ENCODE data around the gene RCAN1. TPM values are rescaled to one million over a fixed set of nuclear protein-coding genes. Genes with fewer than 3 reads are reported as not detected.
"Not testable (repeated sequence)": the region's sequence is repeated elsewhere in the genome, so short reads cannot be mapped to it uniquely, and the experiment has no call there.

RCAN1 gene
- total RNA-seq, 1 experiment from 2014 or later, result 5.6 TPM

DNA sequence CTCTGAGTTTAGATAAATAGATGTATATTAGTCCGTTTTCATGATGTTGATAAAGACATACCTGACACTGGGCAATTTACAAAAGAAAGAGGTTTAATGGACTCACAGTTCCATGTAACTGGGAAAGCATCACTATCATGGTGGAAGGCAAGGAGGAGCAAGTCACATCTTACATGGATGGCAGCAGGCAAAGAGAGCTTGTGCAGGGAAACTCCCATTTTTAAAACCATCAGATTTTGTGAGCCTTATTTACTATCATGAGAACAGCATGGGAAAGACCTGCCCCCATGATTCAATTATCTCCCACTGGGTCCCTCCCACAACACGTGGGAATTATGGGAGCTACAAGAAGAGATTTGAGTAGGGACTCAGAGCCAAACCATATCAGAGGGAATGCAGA is 60.2 kb downstream of the RCAN1 start:
- DNase-seq (ENCODE audit: low read depth); in situ Hi-C loops (cut with HindIII; ENCODE audit: low pct_unique_long_range_greater_than_20kb, low sequenced_read_pairs): not testable (repeated sequence)

DNA sequence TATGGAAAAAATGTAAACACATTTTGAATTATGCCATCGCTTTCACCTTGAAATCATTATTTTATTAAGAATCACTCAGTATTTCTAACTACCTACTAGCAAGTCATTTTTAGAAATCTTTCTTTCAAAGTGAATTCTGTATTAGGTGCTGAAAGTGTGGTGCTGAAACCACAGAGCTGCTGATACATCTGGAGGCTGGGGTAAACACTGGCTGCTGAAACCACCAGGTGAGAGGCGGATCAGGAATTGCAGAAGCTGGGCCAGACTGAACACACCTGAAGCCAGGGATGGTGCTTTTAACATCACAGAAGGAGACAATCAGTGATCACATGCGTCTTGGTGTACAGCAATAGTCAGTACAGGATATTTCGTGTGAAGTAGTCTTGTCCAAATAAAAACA is 60.7 kb downstream of the RCAN1 start:
- DNase-seq (ENCODE audit: low read depth), result no peak
- in situ Hi-C loops (cut with HindIII; ENCODE audit: low pct_unique_long_range_greater_than_20kb, low sequenced_read_pairs), result no loop called here

- in situ Hi-C loops (cut with HindIII; ENCODE audit: low pct_unique_long_range_greater_than_20kb, low sequenced_read_pairs), result no loop called here
- no peak for DNase-seq (ENCODE audit: low read depth)
These were observed 61.6 kb downstream of the RCAN1 start for GRCh38 chr21:34553151-34553952.

DNA sequence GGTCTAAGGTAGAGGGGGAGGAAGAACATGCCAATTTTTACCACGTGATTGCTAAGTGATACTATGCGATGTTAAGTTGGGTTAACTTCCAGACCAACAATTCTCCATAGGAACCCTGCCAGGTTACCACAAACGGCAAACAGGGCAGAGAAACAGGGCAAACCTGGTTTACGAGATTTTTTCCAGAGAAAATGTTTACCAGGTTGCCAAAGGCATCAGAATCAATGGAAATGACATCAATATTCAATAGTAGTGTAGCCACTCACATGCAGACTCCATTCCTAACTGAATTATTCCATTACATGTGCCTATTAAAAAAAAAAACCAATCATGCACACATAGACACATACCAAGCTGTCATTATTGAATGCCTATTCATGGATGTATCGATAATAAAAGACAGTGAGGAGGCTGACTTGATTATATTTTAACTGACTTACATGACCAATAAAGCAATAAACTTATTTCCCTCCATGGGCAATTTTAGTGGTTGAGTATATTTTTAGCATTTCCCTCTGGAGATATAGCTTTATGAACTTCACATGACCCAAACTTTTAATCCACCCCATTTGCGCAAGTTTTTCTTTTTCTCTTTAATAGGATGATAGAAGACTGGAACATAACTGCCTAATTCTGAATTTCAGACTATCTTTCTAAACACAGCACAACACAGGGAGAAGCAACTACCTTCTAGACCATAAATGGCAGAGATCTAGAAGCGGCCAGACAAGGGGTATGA is 62.4 kb downstream of the RCAN1 start:
- in situ Hi-C loops (cut with HindIII; ENCODE audit: low pct_unique_long_range_greater_than_20kb, low sequenced_read_pairs), result no loop called here
- no peak for DNase-seq (ENCODE audit: low read depth)

- in situ Hi-C loops (cut with HindIII; ENCODE audit: low pct_unique_long_range_greater_than_20kb, low sequenced_read_pairs), result no loop called here
- DNase-seq (ENCODE audit: low read depth), result no peak
These were observed 64.6 kb downstream of the RCAN1 start for GRCh38 chr21:34550182-34550799.

DNA sequence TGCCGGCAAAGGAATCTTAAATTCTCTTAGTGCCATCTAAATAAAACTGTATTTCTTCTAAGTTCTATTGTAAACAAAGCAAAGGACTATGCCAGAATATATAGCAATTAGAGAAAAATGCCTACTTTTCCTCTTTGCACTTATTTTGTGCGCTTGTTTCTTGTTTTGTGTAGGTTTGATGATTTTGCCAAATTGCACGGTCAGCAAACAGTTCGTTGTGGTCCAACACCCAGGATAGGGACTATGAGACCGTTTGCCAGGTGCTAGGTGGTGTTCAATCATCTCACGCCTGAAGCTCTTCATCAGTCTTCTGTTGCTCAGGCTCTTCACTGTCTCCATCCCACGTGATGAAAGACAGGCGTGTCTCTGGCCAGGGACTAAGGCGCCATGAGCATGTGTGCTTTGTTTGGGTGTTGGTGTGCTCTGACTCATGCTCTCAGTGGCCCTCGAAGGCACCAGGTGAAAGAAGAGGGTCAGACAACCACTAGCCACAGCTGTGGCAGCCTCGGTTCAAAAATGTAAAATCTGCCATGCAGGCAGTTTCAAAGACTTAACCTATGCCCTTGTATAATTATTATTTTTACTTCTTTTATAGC is 66.0 kb downstream of the RCAN1 start:
- no peak for DNase-seq (ENCODE audit: low read depth)
- in situ Hi-C loops (cut with HindIII; ENCODE audit: low pct_unique_long_range_greater_than_20kb, low sequenced_read_pairs), result no loop called here

DNA sequence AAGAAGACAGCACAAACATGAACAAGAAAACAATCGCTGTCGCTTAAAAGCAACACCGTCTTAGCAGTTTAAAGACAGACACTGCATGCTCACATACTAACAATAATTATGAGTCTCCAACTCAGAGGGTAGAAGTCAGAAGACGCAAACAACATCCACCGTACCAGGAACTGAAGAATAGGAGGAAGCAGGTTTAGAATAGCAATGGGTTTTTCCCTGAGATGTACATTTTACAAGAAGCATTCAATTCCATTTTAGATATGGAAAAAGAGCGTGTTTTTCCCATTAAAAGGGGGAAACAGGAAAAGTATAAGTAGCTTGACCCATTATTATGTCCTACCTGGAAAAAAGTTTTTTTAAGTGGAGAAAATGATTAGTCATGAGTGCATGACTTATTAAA is 68.4 kb downstream of the RCAN1 start:
- no peak for DNase-seq (ENCODE audit: low read depth)
- in situ Hi-C loops (cut with HindIII; ENCODE audit: low pct_unique_long_range_greater_than_20kb, low sequenced_read_pairs), result no loop called here

DNA sequence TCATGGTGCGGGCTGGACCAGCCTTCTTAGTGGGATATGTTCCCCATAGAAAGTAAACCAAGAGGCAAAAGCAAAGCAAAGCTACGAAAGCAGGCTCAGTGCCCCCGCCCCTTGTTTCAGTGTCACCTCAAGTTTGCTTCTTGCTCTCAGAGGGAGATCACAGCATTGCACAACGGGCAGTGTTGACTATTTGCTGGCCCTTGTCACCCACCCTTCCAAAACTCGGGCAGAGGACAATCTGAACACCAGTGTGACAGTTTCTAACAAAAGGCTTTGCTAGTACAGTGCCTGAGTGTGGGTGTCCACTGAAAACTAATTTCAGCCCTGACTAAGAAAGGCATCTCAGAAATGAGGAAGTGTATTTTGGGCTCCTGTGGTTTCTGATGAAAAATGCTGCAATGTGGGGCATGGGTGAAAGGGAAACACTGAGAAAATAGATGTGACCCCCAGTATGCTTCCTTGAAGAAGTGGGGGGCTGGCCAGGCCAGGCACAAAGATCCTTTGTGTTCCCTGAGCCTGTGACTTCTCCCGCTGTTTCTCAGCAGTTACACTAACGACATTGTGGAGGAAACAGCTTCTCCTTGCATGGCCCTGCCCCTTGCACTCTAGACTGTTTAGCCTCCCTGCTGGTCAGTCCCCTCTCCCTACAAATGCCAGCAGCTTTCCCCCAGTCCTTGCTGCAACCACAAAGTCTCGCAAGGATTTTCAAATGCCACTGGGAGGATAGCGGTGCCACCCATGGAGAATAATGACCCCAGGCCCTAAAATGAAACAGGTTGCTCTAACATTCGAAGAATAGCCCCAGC is 69.6 kb downstream of the RCAN1 start:
- in situ Hi-C loops (cut with HindIII; ENCODE audit: low pct_unique_long_range_greater_than_20kb, low sequenced_read_pairs), result no loop called here
- DNase-seq (ENCODE audit: low read depth), result peak; percentile 16

- in situ Hi-C loops (cut with HindIII; ENCODE audit: low pct_unique_long_range_greater_than_20kb, low sequenced_read_pairs), result no loop called here
- peak; percentile 46 for DNase-seq (ENCODE audit: low read depth)
These were observed 70.8 kb downstream of the RCAN1 start for GRCh38 chr21:34544032-34544496.

DNA sequence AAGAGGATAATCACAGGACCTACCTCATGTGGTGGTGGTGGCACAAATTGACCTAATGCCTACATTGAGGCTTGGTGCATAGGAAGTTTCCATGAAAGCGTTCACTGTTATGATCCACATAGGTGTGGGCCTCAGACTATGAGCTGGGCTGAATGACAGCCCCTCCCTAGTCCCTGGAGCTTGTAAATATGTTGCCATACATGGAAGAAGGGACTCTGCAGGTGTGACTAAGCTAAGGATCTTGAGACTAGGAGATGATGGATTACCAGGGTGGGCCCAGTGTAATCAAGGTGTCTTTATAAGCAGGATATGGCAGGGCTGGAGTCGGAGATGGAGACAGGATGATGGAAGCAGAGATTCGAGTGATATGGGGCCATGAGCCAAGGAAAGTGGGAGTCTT is 71.9 kb downstream of the RCAN1 start:
- DNase-seq (ENCODE audit: low read depth), result no peak
- in situ Hi-C loops (cut with HindIII; ENCODE audit: low pct_unique_long_range_greater_than_20kb, low sequenced_read_pairs), result no loop called here

GRCh38 chr21:34540206-34540605 is 74.7 kb downstream of the RCAN1 start:
- in situ Hi-C loops (cut with HindIII; ENCODE audit: low pct_unique_long_range_greater_than_20kb, low sequenced_read_pairs), result no loop called here
- DNase-seq (ENCODE audit: low read depth), result no peak

DNA sequence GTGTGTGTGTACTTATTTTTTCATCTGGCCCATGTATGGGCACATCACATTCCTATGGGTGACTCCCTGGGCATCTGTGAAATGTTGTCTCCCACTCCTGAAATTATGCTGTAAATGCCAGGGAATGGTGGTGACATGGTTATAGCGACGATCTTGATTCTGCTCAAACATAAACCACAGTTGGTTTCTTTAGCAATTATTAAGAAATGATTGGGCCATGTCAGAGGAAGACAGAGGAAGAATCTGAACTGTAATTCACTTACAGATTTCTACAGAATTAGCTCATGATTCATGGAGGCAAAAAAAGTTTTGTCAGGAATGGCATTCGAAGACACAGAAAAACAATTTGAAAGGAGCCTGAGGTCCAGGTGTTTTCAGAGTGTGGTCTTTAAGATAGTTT is 77.1 kb downstream of the RCAN1 start:
- no peak for DNase-seq (ENCODE audit: low read depth)
- in situ Hi-C loops (cut with HindIII; ENCODE audit: low pct_unique_long_range_greater_than_20kb, low sequenced_read_pairs), result no loop called here

DNA sequence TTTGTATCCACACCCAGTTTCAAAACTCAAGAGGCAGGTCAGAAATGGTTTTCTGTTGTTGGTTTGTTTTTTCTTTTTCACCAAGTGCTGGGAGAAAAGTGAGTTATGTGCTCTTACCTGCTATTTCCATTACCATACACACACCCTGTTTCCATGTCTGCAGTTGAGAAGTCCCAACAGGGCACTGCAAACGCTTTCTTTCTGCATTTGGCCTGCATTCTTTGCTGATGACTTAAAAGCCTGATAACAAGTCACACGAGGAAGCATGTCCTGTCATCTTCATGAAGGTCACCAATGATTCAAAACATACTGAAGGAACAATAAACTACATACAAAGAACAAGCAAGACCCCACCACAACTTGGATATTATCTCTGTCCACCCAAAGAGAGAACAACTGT is 78.1 kb downstream of the RCAN1 start:
- in situ Hi-C loops (cut with HindIII; ENCODE audit: low pct_unique_long_range_greater_than_20kb, low sequenced_read_pairs), result no loop called here
- no peak for DNase-seq (ENCODE audit: low read depth)

GRCh38 chr21:34536311-34536710 is 78.6 kb downstream of the RCAN1 start:
- DNase-seq (ENCODE audit: low read depth), result no peak
- in situ Hi-C loops (cut with HindIII; ENCODE audit: low pct_unique_long_range_greater_than_20kb, low sequenced_read_pairs), result no loop called here

DNA sequence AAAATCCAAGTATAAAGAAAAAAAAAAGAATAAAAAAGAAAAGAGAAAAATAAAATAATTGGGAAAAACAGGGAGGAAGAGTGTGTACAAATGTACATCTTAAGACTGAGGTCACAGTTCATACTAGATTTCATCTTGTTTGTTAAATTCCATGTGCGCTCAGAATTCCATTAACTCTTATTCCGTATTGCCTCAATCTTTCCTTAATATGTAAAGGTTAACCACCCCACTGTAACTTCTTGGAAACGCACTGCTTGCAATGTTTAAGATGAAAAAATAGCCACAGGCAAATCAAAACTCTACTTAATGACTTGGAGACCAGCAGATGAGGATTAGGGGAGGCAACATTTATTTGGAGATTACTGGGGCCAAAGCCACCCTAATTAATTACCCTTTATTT is 79.0 kb downstream of the RCAN1 start:
- no peak for DNase-seq (ENCODE audit: low read depth)
- in situ Hi-C loops (cut with HindIII; ENCODE audit: low pct_unique_long_range_greater_than_20kb, low sequenced_read_pairs), result no loop called here

DNA sequence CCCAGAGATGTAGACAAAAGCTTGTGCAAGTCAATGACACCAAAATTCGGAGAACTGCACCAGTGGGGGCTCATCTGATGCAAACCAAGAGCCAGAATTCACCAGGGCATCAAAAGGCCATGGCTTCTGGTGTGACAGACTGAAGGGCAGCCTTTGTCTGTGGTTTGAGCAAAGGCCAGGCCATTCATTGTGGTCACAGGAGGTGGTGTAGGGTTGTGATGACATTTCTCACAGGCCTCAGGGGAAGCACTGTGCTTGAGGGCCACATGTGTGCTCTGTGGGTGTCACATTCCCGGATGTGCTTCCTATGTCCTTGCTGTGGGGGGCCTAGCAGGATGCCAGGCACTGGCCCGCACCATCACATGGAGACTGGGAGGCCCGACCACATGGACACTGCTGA is 80.4 kb downstream of the RCAN1 start:
- in situ Hi-C loops (cut with HindIII; ENCODE audit: low pct_unique_long_range_greater_than_20kb, low sequenced_read_pairs), result no loop called here
- DNase-seq (ENCODE audit: low read depth), result no peak

DNA sequence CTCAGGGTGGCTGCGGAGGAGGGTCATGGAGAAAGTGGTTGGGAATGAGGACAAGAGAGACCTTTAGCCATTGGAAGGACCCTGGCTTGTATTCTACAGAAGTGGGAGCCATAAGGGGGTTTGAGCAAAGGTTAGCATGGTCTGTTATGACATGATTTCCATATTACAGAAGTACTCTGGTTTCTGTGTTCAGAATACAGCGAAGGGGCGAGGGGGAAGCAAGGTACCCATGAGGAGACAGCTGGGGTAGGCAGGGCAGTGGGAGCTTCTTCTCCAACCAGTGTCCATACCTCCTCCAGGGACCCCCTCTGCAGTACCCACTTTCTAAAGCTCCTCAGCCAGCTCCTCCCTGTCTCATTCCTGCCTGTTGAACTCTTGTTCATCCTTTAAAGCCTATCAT is 81.0 kb downstream of the RCAN1 start:
- in situ Hi-C loops (cut with HindIII; ENCODE audit: low pct_unique_long_range_greater_than_20kb, low sequenced_read_pairs), result no loop called here
- DNase-seq (ENCODE audit: low read depth), result no peak

GRCh38 chr21:34531399-34531798 is 83.5 kb downstream of the RCAN1 start:
- in situ Hi-C loops (cut with HindIII; ENCODE audit: low pct_unique_long_range_greater_than_20kb, low sequenced_read_pairs), result no loop called here
- no peak for DNase-seq (ENCODE audit: low read depth)
